ENCODE results near the gene ZNF592.

ZNF592 gene

GRCh38 chr15:84827246-84827645, 78.9 kb downstream of the ZNF592 start:
- no peak for TF ChIP-seq CTCF (IDR thresholded peaks at IDR 0.05; ENCODE audit: borderline replicate concordance, insufficient read depth, low read depth, low read length)

GRCh38 chr15:84828086-84828908, 79.9 kb downstream of the ZNF592 start:
- no peak overlapping the region for H3K4me3 ChIP-seq (ENCODE audit: low read depth, low read length)
- TF ChIP-seq CTCF (IDR thresholded peaks at IDR 0.05; ENCODE audit: borderline replicate concordance, insufficient read depth, low read depth, low read length): no peak

More at GRCh38 chr15:84827246-84827645, 78.9 kb downstream of the ZNF592 start:
- no peak overlapping the region for H3K4me3 ChIP-seq (ENCODE audit: low read depth, low read length)

GRCh38 chr15:84829428-84829827, 81.0 kb downstream of the ZNF592 start:
- TF ChIP-seq CTCF (IDR thresholded peaks at IDR 0.05; ENCODE audit: borderline replicate concordance, insufficient read depth, low read depth, low read length): no peak

GRCh38 chr15:84830036-84830435, 81.6 kb downstream of the ZNF592 start:
- no peak for TF ChIP-seq CTCF (IDR thresholded peaks at IDR 0.05; ENCODE audit: borderline replicate concordance, insufficient read depth, low read depth, low read length)
- no peak overlapping the region for H3K4me3 ChIP-seq (ENCODE audit: low read depth, low read length)

More at GRCh38 chr15:84829428-84829827, 81.0 kb downstream of the ZNF592 start:
- H3K4me3 ChIP-seq (ENCODE audit: low read depth, low read length): no peak overlapping the region

GRCh38 chr15:84831028-84831427, 82.6 kb downstream of the ZNF592 start:
- TF ChIP-seq CTCF (IDR thresholded peaks at IDR 0.05; ENCODE audit: borderline replicate concordance, insufficient read depth, low read depth, low read length): no peak
- no peak overlapping the region for H3K4me3 ChIP-seq (ENCODE audit: low read depth, low read length)

- TF ChIP-seq CTCF (IDR thresholded peaks at IDR 0.05; ENCODE audit: borderline replicate concordance, insufficient read depth, low read depth, low read length): no peak
- H3K4me3 ChIP-seq (ENCODE audit: low read depth, low read length): no peak overlapping the region
These were observed 83.2 kb downstream of the ZNF592 start for GRCh38 chr15:84831613-84832012.

- no peak overlapping the region for H3K4me3 ChIP-seq (ENCODE audit: low read depth, low read length)
- no peak for TF ChIP-seq CTCF (IDR thresholded peaks at IDR 0.05; ENCODE audit: borderline replicate concordance, insufficient read depth, low read depth, low read length)
These were observed 84.2 kb downstream of the ZNF592 start for GRCh38 chr15:84832448-84833040.

All from GM12875 (cell line).